GM12891 (cell line): ENCODE results near the gene GOLGA6L22.
"Not testable (repeated sequence)": the region's sequence is repeated elsewhere in the genome, so short reads cannot be mapped to it uniquely, and the experiment has no call there.

Experiments
- POLR2A ChIP-seq: IDR thresholded peaks from 2 replicates; pipeline ENCODE4 v1.6.1; 2011; ENCODE audit warnings: low read depth, low read length, control low read depth
- POLR2AphosphoS5 ChIP-seq: IDR thresholded peaks from 2 replicates; pipeline ENCODE4 v1.6.1; 2011; ENCODE audit warnings: low read depth, low read length, control low read depth
- SPI1 ChIP-seq: IDR thresholded peaks from 2 replicates; pipeline ENCODE4 v1.6.1; 2011; ENCODE audit warnings: low read depth, low read length, control low read depth
- TAF1 ChIP-seq: IDR thresholded peaks from 2 replicates; pipeline ENCODE4 v1.6.1; 2011; ENCODE audit warnings: low read depth, low read length, control low read depth

- not testable (repeated sequence) for TF ChIP-seq POLR2A, POLR2AphosphoS5, TAF1, SPI1
Observed at GRCh38 chr15:22506959-22507358, 48.3 kb downstream of the GOLGA6L22 start.
